NB4 (cell line): Measurements from ENCODE around the gene TBL1Y.

ENCODE experiments used
- MYC ChIP-seq: IDR thresholded peaks from 2 replicates; pipeline ENCODE4 v1.6.1; 2011; ENCODE audit warnings: low read depth, low read length
- POLR2A ChIP-seq: IDR thresholded peaks from 2 replicates; pipeline ENCODE4 v1.6.1; 2011; ENCODE audit warnings: mild to moderate bottlenecking; ENCODE audit not compliant: insufficient read length; ENCODE audit errors: extremely low read depth
- TF ChIP-seq, protein P1 (sequence below): IDR thresholded peaks from one replicate; pipeline ENCODE4 v1.5.1; 2012; ENCODE audit warnings: low read depth, low read length
- TF ChIP-seq, protein P2 (sequence below): IDR thresholded peaks from 2 replicates; pipeline ENCODE4 v1.6.1; 2011; ENCODE audit warnings: low read depth, low read length

DNA sequence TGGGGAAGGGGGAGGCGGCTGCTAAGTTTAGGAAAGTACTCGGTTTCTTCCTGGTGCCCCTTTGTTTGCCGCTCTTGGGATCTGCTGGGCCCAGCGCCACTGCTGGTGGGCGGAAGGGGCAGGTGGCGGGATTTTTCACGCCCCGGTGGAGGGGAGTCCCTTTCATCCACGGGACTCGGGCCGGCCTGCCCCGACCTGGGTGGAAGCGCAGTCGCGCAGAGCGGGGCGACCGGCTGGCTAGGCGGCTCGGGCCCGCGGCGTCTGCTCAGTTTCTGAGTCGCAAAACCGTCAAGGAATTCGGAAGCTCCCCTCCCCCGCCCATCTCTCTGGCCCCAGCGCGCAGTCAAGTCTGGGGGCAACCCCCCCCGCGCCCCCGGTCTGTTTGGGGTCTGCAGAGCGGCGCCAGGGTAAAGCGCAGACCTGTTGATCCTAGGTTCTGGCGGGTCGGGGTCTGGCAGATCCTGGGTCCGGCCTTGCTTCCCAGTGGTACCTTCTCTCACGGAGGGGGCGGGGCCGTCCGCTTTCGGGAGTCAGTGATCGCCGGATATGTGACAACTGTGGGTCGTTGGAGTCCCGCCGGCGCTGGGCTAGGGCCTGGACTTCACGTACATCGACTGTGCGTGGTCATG, 870 bp downstream of the TBL1Y start, which contains the start of gene AMELY:
- TF ChIP-seq, protein P1, sequence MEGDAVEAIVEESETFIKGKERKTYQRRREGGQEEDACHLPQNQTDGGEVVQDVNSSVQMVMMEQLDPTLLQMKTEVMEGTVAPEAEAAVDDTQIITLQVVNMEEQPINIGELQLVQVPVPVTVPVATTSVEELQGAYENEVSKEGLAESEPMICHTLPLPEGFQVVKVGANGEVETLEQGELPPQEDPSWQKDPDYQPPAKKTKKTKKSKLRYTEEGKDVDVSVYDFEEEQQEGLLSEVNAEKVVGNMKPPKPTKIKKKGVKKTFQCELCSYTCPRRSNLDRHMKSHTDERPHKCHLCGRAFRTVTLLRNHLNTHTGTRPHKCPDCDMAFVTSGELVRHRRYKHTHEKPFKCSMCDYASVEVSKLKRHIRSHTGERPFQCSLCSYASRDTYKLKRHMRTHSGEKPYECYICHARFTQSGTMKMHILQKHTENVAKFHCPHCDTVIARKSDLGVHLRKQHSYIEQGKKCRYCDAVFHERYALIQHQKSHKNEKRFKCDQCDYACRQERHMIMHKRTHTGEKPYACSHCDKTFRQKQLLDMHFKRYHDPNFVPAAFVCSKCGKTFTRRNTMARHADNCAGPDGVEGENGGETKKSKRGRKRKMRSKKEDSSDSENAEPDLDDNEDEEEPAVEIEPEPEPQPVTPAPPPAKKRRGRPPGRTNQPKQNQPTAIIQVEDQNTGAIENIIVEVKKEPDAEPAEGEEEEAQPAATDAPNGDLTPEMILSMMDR, result no peak
- TF ChIP-seq POLR2A (no peak), MYC (no peak)
- TF ChIP-seq, protein P2, sequence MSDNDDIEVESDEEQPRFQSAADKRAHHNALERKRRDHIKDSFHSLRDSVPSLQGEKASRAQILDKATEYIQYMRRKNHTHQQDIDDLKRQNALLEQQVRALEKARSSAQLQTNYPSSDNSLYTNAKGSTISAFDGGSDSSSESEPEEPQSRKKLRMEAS, result no peak
